Activated CD8-positive, alpha-beta T cell treated with anti-CD3 and anti-CD28 coated beads for 36 hours (primary cell): ENCODE results near the gene MEX3B. TPM values are rescaled to one million over a fixed set of nuclear protein-coding genes. Genes with fewer than 3 reads are reported as not detected.
A peak's percentile ranks its signal among the peaks of the same experiment; 100 is the strongest.

Source experiments
- ATAC-seq: fragments of 200-7000 bp; cut with Tn5 transposase; one replicate; pipeline ENCODE4 v1.10.0; 2021; ENCODE audit warnings: mild to moderate bottlenecking, moderate library complexity
- CTCF ChIA-PET: fragments of 350-600 bp; sonication (Branson Sonifier 250); formaldehyde crosslinking; loops from one replicate; lab custom pipeline; 2021; ENCODE audit warnings: antibody characterized with exemption; lab: Charles Lee
- POLR2A ChIA-PET: fragments of 350-600 bp; sonication (Branson Sonifier 250); formaldehyde crosslinking; loops from one replicate; lab custom pipeline; 2021; ENCODE audit warnings: antibody characterized with exemption; lab: Charles Lee
- DNase-seq: peaks from one replicate; pipeline ENCODE4 v3.0.0-alpha.2; 2020
- H3K27ac Mint-ChIP-seq: one replicate; pipeline ENCODE4 v1.8.0; 2021; ENCODE audit warnings: mild to moderate bottlenecking, mixed read lengths
- H3K27me3 Mint-ChIP-seq: one replicate; pipeline ENCODE4 v1.8.0; 2021; ENCODE audit warnings: mixed read lengths
- H3K36me3 Mint-ChIP-seq: one replicate; pipeline ENCODE4 v1.8.0; 2021; ENCODE audit warnings: low read depth, mixed read lengths
- H3K4me1 Mint-ChIP-seq: one replicate; pipeline ENCODE4 v1.8.0; 2021; ENCODE audit warnings: low read depth, mixed read lengths
- H3K4me3 Mint-ChIP-seq: one replicate; pipeline ENCODE4 v1.8.0; 2021; ENCODE audit warnings: mild to moderate bottlenecking, moderate library complexity, mixed read lengths
- H3K9me3 Mint-ChIP-seq: one replicate; pipeline ENCODE4 v1.8.0; 2021; ENCODE audit warnings: mixed read lengths
- CTCF ChIP-seq: fragments of 200-600 bp; IDR thresholded peaks from one replicate; pipeline ENCODE4 v1.8.0; 2022; ENCODE audit warnings: antibody characterized with exemption, mild to moderate bottlenecking
- intact Hi-C: fragments of 100-400 bp; cut with micrococcal nuclease; formaldehyde crosslinking; loops from one replicate; pipeline ENCODE4 v1.10.0; 2022
- total RNA-seq, 2 experiments: library from RNA; stranded (reverse); gene quantifications; one replicate each; pipeline ENCODE4 v1.2.3, GENCODE V29; 2021

MEX3B gene
- total RNA-seq, result under 1 TPM; 0.69 to 0.99 TPM

GRCh38 chr15:82045892-82046665 lies at the start of gene MEX3B:
TSS of gene MEX3B (minus strand) at chr15:82046018. CDS start at chr15:82045705, 313 bp downstream.
- no peak for TF ChIP-seq CTCF
- DNase-seq, result peak; percentile 97
- Mint-ChIP-seq H3K36me3 (no peaks in the 10 kb centered on the region), H3K4me1 (peaks cover 11% of the 10 kb centered on the region), H3K9me3 (no peaks in the 10 kb centered on the region), H3K27me3 (peaks cover 28% of the 10 kb centered on the region), H3K4me3 (peak within 1 kb of the TSS; percentile 81), H3K27ac (peak within 1 kb of the TSS; percentile 74)
- intact Hi-C loops, result no loop called here
- CTCF ChIA-PET, result no interaction called here
- ATAC-seq, result peak; percentile 84
- POLR2A ChIA-PET, result interaction anchor here (0.7 to 1.0 kb wide), 2 partner anchors 8 to 779 kb away, joined by 3 to 4 read pairs; no protein-coding TSS in a partner anchor

- CTCF ChIA-PET, result no interaction called here
- intact Hi-C loops, result no loop called here
These were observed 48.0 kb upstream of the MEX3B start for GRCh38 chr15:82093774-82094211.

GRCh38 chr15:82093325-82093724 lies 47.5 kb upstream of the MEX3B start:
- ChIA-PET CTCF (no interaction called here), POLR2A (no interaction called here)
- no peaks in the 10 kb centered on the region for H3K9me3 Mint-ChIP-seq

More at GRCh38 chr15:82093774-82094211, 48.0 kb upstream of the MEX3B start:
- ATAC-seq (no peak), DNase-seq (no peak)
- Mint-ChIP-seq H3K36me3 (no peaks in the 10 kb centered on the region), H3K9me3 (no peaks in the 10 kb centered on the region), H3K4me3 (no peak overlapping the region), H3K4me1 (no peaks in the 10 kb centered on the region), H3K27me3 (peaks cover 2% of the 10 kb centered on the region), H3K27ac (no peak overlapping the region)
- no peak for TF ChIP-seq CTCF
- POLR2A ChIA-PET, result no interaction called here

GRCh38 chr15:82091636-82092140 lies 45.9 kb upstream of the MEX3B start:
- no peaks in the 10 kb centered on the region for H3K27me3 Mint-ChIP-seq
- ChIA-PET CTCF (no interaction called here), POLR2A (no interaction called here)
- no peak for ATAC-seq
- no peak for TF ChIP-seq CTCF
- H3K27ac Mint-ChIP-seq, result no peak overlapping the region
- intact Hi-C loops, result no loop called here
- H3K4me1 Mint-ChIP-seq, result no peaks in the 10 kb centered on the region
- DNase-seq, result no peak
- no peak overlapping the region for H3K4me3 Mint-ChIP-seq
- no peaks in the 10 kb centered on the region for H3K36me3 Mint-ChIP-seq
- no peaks in the 10 kb centered on the region for H3K9me3 Mint-ChIP-seq

More at GRCh38 chr15:82093325-82093724, 47.5 kb upstream of the MEX3B start:
- H3K4me3 Mint-ChIP-seq, result no peak overlapping the region
- no peak for TF ChIP-seq CTCF
- no peak for ATAC-seq
- no peak for DNase-seq
- no peak overlapping the region for H3K27ac Mint-ChIP-seq
- no peaks in the 10 kb centered on the region for H3K27me3 Mint-ChIP-seq
- H3K4me1 Mint-ChIP-seq, result no peaks in the 10 kb centered on the region
- intact Hi-C loops, result no loop called here
- H3K36me3 Mint-ChIP-seq, result no peaks in the 10 kb centered on the region
